HK-2 (cell line): Measurements from ENCODE around the gene SDC1.
"Not testable (repeated sequence)": the region's sequence is repeated elsewhere in the genome, so short reads cannot be mapped to it uniquely, and the experiment has no call there.

Experiments used
- DNase-seq: peaks from one replicate; pipeline ENCODE4 v3.0.0-alpha.2; 2018; ENCODE audit not compliant: unreplicated experiment

SDC1 gene

DNA sequence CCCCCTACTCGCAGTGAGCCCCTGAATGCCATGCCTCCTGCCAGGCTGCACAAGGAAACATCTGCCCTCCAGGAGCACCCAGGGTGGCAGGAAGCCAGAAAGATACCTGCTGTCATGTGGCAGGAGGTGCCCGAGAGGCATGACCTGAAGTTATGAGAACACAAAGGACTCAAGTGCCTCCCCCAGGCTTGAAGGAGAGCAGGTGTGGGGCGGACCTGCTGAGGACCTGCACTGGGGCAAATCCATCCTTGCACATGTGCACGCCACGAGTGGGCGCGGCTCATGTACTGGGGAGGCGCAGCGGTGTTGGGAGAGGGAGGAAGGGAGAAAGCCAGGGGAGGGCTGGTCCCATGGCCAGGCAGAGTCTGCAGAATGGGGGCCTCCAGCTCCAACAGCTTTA is 26.9 kb downstream of the SDC1 start:
- no peak for DNase-seq

DNA sequence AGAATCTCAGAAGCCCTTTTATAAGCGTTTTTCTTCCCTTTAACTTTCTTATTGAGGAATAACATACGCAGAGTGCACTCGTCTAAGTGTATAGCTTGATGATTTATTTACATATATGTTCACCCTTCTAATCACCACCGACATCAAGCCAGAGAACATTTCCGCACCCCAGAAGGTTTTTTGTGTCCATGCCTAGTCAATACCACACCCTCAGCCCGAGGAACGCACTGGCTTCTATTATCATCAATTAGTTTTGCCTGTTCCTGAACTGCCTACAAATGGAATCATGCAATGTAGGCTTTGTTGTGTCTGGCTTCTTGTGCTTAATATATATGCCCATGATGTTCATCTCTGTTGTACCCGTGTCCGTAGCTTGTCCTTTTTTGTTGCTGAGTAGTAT is 27.7 kb downstream of the SDC1 start:
- DNase-seq: no peak

DNA sequence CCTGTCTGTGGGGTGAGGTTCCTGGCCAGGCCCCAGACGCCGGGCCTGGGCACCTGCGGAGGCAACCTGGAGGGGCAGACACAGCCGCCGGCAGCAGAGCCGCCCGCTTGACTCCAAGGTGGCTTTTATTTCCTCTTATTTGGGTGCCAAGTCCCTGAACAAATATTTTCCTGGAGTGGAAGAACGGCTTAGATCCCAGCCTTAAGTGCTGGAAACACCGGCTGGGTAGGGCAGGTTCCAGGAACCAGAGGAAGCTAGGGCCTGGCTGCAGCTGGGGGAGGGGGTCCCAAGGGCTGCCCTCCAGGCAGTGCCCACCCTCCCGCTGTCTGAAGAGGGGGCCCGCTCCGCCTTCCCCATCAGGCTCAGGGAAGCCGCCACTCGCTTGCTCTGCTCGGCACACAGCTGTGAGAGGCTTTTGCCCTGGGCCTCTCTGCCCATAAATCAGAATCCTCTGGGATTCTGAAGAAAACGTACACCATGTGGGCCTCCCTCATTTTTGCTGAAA is 28.2 kb downstream of the SDC1 start:
- no peak for DNase-seq

DNA sequence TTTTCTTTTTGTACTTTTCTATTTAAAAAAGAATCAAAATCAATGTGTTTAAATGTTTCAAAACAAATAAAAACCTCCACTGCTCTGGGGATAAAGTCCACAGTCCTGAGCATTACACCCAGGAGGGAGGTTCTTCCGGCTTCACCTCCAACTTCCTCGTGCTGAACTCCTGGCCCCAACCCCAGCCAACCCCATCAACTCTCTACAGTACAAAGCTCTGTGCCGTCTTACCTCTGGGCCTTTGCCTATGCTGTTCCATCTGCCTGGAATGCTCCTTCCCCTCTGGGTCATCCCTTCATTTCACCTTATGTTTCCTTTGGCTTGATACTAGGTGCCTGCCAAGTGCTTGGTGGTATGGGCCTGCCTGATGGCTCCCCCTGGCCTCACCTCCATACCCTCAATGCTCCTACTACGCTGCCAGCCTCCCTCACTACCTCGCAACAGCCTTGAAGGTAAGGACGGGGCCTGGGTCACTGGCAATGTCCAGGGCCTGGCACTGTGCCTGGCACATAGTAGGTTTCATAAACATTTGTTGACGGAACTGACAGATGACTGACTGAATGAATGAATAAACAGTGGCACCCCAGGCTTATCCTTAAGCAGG is 28.8 kb downstream of the SDC1 start:
- DNase-seq: no peak

DNA sequence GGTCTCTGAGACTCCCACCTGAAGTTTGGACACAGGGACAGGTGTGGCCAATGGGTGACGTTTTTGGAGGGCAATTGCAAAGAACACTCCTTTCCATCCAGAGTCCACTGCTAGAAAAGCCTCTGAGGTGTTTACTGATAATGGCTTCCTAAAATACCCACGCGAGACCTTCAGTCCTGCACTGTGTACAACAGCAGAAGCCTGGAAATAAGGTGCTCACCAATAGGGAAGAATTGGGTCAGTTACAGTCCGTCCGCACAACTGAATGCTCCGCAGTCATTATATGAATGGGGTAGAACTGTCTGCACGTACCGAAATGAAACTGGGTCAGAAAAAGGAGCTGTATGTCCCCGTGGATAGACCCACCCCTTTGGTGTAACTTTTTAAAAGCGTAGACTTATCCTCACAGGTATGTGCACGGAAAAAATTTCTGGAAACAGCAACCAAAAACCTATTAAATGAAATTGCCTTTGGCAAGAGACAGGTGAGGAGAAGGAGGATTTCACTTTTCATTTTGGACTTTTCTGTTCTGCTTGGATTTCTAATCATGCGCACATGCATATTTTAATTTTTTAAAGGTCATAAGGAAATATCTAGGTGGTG is 29.4 kb downstream of the SDC1 start:
- no peak for DNase-seq

DNA sequence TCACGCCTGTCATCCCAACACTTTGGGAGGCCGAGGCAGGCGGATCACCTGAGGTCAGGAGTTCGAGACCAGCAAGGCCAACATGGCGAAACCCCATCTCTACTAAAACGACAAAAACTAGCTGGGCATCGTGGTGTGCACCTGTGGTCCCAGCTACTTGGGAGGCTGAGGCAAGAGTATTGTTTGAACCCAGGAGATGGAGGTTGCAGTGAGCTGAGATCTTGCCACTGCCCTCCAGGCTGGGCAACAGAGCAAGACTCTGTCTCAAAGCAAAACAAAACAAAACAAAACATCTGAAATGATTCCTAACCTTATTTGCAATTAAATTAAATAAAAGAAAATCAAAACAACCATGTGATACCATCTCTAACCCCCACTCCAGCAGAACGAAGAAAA is 29.9 kb downstream of the SDC1 start:
- not testable (repeated sequence) for DNase-seq

DNA sequence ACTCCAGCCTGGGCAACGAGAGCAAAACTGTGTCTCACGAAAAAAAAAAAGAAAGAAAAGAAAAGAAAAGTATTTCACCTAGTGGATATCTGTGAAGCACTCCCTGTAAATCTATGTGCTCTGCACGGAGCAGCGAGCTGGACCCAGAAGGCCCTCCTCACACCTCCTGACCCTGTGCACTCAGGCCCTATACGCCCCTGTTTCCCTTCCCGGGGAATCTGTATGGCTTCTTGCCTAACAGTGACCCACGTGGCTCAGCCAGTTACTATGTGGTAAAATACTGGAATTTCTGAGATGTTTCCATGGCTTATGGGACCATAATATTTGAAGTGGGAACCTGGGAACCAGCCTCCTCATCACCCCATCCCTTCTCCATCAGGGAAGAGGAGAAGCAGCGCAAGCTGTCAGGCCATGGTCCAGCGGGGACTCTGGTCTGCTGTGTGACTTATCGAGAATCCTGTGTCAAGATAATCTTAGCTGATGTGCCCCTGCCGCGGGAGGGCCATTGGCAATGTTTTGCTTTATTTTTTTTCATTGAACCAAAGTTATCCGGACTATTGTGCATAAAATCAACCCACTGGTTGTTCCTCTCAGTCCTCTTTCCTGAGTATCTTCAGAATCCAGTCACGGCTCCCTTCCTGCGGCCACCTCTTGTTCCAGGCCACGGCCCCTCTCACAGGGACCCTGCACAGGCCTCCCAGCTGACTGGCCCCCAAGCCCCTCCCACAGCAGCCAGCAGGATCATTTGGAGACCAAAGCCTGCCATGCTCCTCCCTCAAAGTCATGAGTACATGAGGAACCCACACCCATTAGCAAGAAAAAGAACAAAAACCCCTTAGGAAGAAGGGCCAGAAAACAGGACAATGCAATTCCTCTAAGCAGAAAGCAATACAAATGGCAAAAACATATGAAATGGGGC is 30.6 kb downstream of the SDC1 start:
- DNase-seq: no peak

DNA sequence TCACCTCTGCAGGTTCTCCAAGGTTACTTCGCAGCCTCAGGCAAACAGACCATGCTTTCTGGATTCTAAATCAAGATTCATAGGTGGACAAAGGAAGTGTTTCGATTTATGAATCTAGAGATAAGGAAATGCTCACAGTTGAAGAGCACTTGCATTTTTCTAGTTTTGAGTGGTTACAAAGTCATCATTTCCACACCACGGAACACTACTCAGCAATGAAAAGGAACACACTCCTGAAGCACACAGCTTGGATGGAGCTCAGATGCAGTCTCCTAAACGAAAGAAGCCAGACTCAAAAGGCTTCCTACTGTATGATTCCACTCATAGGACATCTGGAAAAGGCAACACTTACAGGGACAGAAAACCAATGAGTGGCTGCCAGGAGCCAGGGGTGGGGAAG is 31.7 kb downstream of the SDC1 start:
- DNase-seq: no peak

DNA sequence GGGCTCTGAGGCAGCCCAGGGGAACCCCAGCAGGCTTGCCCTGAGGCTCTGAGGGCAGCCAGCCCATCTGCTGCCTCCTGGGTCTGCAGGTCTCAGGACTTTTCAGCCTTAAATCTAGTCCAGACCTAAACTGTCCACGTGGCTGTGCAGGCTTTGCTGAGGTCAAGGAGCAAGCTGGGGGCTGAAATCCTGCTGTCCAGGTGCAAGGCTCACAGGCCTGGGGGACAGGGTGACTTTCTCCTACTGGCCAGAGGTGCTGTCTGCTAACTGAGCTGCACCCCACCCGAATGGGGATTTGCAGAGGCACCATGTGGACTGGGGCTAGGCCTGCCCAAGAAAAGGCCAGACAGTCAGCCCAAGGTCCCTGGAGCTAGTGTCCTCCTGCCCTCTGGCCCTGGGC is 32.1 kb downstream of the SDC1 start:
- no peak for DNase-seq

DNA sequence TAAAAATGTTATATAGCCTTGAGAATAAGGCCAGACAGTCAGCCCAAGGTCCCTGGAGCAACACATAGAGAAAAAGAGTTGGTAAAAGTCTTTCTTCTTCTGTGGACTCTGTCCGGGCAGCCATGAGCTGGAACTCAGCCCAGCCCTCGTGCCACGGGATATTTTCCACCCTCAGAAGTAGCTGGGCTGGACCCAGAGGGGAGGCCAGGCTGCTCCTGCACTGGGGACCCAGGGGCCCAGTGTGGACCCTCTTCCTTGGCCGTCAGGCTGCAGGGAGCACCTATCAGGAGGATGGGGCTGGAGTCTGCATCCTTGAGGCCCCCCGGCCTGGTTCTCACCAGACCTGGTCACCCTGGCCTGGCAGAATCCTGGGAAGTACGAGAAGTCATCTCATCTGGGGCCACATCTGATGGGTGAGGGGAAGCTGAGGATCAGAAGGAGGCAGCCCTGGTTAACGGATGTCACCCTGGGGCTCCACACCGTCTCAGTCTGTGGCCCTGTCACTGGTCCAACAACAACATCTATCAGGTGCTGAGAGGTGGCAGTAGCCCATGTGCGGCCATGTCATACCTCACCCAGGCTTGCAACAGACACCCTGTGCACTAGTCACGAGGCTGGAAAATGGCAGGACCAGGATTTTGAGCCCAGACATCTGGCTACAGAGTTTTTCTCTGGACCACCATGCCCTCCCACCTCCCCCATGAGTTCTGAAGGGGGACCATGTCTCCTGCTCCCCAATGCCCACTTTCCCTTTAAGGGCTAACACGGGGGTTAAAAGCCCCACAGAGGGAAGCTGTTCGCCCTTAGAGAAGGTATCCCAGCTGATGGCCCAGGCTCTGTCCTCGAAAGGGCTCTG is 33.0 kb downstream of the SDC1 start:
- DNase-seq: no peak

DNA sequence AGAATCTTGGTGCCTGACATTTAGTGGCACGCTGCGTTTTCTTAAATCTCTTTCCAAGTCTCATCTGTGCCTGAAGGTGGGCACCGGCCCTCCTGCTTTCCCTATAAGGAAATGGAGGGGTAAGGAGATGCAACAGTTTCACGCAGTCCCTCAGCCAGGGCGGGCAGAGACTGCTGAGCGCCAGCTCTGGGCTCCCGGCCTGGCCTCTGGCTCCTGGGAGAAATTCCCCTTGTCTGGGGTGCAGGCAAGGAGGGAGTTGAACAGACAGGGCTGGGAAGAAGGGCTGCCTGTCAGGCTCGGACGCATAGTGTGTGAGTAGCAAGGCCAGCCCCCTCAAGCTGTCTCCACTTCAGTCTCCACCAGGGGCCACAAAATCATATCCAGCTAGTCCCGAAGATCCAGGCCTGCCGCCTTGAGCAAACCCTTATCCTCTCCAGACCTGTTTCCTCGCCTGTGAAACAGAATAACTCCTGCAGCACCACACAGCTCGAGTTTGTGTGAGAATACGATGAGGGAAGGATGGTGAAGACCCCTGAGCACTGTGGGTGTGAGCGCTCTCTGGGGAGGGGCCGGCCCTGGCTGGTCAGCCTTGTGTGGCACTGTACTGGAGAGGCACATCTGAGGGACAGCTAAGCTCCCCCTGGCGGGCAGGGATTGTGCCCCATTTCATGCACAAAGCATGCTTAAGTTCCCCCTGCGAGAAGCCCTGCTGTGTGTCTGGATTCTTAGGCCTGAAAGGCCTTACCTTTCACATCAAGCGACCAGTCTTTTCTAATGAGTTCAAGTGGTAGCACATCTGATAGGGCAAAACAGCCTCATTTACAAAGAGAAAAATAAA is 33.8 kb downstream of the SDC1 start:
- DNase-seq: peak; percentile 29

DNA sequence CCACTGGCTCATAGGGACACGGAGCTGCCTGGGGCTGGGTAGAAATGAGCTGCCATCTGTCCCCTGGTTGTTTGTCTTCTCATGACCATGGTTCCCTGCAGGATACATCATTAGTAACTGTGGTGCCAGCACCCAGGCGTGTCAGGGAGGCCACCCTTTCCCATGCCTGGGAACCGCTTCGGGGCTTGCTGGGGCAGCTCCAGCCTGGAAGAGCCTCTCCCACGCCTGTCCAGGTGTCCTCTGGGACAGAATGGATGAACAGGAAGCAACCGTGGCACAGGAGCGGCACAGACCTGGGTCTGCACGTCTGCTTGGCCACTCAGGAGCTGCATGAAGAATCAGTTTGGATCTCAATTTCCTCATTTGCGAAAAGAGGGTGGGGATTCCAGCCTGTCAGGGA is 34.8 kb downstream of the SDC1 start:
- DNase-seq: no peak

DNA sequence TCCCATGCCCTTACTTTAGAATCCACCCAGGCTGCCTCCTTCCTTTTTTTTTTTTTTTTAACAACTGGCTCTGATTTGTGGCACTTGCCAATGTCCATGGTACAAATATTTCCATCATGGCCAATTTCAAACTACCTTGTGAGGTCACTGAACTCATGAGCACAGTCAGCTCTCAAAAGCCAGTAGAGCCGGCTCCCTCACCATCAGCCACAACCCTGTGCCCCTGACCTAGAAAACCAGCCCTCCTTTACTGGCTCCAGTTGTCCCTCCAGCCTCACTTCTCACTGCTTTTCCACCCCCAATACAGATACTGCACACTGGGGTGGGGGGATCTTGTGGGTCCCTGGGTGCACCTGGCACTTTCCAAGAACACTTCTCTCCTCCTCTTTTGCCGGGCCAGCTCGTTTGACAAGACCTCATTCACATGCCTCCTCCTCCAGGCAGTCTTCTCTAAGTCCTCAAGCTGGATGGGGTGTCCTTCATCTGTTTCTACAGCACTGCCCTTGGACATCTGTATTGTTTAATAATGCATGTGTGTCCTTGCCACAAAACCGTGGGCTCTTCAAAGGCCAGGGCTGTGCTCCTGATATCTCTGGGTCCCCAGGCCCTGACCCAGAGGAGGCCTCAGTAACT is 35.5 kb downstream of the SDC1 start:
- DNase-seq: no peak

DNA sequence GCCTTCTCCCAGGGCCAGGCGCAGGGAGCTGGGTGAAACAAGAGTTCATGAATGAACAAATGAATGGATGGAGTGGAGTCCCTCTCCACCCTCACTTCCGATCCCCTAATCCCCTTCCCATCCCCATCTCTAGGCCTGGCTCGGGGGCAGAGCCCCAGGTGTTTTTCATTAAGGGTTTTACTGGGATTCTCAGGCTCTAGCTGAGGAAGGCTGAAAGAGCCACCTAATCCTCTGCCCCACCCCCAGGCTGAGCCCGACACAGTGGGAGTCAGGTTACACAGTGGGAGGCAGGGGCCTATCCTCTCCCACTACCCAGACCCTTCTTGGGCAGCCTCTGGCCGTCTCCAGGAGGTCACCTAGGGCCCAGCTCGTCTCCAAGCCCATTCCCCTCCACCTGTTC is 36.1 kb downstream of the SDC1 start:
- no peak for DNase-seq

DNA sequence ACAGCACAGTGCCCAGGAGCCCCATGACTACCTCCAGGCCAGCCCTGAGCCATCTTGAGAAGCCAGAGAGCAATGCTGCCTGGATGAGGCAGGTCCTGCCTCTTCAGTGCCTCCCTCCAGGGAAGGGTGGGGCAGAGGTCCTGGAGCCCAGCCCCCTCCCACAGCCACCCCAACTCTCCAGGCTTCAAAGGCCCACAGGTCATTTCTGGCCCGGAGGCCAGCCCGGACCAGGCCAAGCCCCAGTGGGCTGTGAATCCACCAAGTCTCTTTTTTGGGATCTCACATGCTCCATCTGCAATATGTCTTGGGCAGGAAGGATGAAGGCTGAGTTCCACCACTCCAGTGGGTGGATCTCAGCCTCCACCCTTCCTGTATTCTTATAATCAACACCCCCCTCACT is 36.7 kb downstream of the SDC1 start:
- DNase-seq: no peak

DNA sequence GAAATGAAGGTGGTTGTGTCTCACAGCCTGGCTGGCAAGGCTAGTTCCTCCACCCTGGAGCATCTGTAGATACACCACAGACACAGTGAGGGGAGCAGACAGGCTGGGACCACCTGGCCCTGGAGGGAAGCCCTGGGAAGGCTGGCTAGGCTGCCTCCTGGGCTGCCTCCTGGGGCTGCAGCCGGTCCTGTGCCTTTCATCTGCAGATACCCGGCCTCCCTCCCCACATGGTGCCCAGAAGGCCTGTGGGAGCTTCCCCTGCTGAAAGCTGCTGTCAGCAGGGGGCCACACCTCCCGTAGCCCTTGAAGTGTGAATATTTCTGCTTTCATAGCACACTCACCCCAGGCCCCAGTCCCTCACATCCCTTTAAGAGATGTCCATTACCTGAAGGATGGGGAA is 37.6 kb downstream of the SDC1 start:
- no peak for DNase-seq

DNA sequence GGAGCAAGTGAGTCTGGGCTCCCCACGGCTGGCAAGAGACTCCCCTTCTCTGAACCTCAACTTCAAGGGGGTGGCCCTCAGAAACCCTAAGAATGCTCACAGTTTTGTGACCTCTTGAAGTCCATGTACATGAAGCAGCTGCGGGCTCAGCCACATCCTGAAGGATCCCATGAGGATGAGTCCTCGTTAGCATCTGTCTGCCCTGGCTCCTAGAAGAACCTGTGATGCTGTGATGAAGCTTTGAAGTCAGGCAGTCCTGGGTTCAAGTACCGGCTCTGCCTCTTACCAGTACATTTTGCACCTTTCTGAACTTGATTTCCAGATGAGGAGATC is 38.1 kb downstream of the SDC1 start:
- DNase-seq: no peak

DNA sequence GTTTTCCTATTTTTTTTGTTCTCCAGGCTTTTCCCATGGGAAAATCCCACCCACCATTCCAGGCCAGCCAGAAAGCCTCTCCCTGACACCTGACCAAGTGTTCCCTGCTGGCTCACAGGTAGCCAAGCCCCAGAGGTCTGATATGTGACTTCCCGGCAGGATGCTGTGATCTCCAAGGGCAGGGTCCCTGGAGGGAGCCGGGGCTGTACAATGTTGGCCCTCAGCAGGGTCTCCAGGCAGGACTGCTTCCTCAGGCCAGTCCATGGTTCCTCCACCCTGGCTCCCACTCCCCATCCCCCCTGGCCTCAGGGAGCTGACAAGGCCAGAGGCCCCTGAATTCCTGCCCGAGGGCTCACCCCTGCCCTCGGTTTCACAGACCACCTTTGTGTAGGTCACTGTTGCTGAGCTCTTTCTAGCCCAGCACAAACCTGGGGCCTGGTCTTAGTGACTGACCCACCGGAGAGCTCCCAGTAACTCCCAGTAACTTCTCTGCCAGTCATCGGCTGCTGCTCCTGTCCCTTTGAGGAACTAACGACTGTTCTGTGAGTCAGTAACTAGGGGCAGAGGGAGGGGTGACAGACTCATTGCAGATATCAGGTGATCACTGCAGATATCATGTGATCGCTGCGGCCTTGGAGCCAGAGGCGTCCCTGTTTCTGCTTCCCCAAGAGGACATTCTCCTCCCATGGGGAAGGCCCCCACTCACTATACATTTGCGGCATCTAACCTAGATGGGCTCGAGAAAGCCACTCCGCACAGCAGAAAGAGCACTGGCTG is 38.7 kb downstream of the SDC1 start:
- DNase-seq: peak; percentile 82

DNA sequence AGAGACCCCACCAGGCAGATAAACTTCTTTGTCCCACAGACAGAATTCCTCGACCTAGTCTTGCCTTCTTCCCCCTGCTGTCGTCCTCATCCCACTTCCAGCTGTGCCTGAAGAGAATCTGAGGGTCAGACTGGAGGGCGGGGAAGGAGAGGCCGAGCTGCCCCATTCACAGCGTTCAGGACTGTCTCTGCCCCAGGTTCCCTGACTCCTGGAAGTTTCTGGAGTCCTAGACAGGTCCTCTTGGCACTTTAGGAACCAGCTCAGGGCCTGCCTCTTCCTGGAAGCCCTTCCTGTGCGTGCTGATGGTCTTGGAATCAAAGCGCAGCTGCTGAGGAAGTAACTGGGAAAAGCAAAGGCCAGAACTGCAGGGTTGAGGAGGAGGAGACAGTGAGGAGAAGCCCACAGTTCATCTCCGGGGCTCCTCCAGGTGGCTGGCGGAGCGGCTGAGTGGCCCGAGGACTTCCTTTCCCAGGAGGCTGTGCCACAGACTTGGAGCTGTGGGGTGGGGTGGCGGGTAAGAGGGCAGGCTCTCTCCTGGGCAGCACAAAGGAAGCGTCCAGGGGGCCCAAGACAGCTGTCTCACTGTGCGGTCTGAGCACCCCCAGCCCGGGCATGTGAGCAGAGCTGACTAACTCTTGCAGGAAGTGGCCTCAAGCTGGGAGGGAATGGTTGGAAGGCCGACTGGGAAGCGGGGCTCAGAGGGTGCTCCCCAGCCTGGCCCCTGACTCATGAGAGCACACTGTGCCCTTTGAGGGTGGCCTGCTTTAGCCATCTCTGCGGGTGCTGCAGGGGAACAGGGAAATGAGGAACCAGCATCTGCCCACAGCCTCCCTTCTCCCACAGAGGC is 39.5 kb downstream of the SDC1 start:
- DNase-seq: peak; percentile 96
